Keratinocyte (primary cell): ENCODE measurements around the gene HOMER2. TPM values are rescaled to one million over a fixed set of nuclear protein-coding genes. Genes with fewer than 3 reads are reported as not detected.

Source experiments
- DNase-seq: peaks from one replicate; pipeline ENCODE4 v3.0.0-alpha.2; 2011; ENCODE audit warnings: low read depth, missing footprints, low spot score
- FAIRE-seq: peaks from 2 replicates; lab custom pipeline; 2011; peaks lifted over from hg19 to GRCh38; lab: Jason Lieb, UNC
- H2AFZ ChIP-seq: 2 replicates; pipeline ENCODE4 v1.6.0; 2012; ENCODE audit warnings: low read length, control low read depth, inconsistent platforms; ENCODE audit not compliant: control insufficient read depth
- H3K27ac ChIP-seq: 2 replicates; pipeline ENCODE4 v1.5.1; 2011; ENCODE audit warnings: low read length; ENCODE audit not compliant: control insufficient read depth, insufficient read depth
- H3K27me3 ChIP-seq: 3 replicates; pipeline ENCODE4 v1.6.0; 2011; ENCODE audit warnings: low read length; ENCODE audit not compliant: control insufficient read depth, insufficient read depth; ENCODE audit errors: extremely low read depth
- H3K36me3 ChIP-seq, 2 experiments: 2 replicates in 1 of 2; 3 replicates in 1 of 2; pipeline ENCODE4 v1.5.1; 2011; ENCODE audit warnings: low read length in 2 of 2, mild to moderate bottlenecking in 1 of 2; ENCODE audit not compliant: control insufficient read depth in 2 of 2, insufficient read depth in 2 of 2; ENCODE audit errors: extremely low read depth in 1 of 2
- H3K4me1 ChIP-seq: 3 replicates; pipeline ENCODE4 v1.5.1; 2011; ENCODE audit warnings: low read length; ENCODE audit not compliant: control insufficient read depth, insufficient read depth; ENCODE audit errors: extremely low read depth
- H3K4me2 ChIP-seq: 3 replicates; pipeline ENCODE4 v1.6.0; 2011; ENCODE audit warnings: low read depth, low read length; ENCODE audit not compliant: control insufficient read depth, insufficient read depth; ENCODE audit errors: extremely low read depth
- H3K4me3 ChIP-seq, 3 experiments: fragments of 200-600 bp in 1 of 3; sonication (generic) in 1 of 3; 2 replicates in 2 of 3; 3 replicates in 1 of 3; pipeline ENCODE4 v1.5.1; 2011 to 2016; ENCODE audit warnings: low read length in 3 of 3, mild to moderate bottlenecking in 3 of 3, control low read depth in 2 of 3, inconsistent platforms in 1 of 3, low read depth in 1 of 3, mixed read lengths in 1 of 3, mixed run types in 1 of 3, moderate library complexity in 1 of 3; ENCODE audit not compliant: control insufficient read depth in 2 of 3, insufficient read depth in 2 of 3; ENCODE audit errors: extremely low read depth in 1 of 3
- H3K79me2 ChIP-seq: 2 replicates; pipeline ENCODE4 v1.6.0; 2012; ENCODE audit warnings: low read length; ENCODE audit not compliant: control insufficient read depth, insufficient read depth
- H3K9ac ChIP-seq: 3 replicates; pipeline ENCODE4 v1.6.0; 2011; ENCODE audit warnings: low read length; ENCODE audit not compliant: control insufficient read depth, insufficient read depth; ENCODE audit errors: extremely low read depth
- H3K9me1 ChIP-seq: 3 replicates; pipeline ENCODE4 v1.6.0; 2011; ENCODE audit warnings: low read length; ENCODE audit not compliant: control insufficient read depth, insufficient read depth; ENCODE audit errors: extremely low read depth
- H3K9me3 ChIP-seq: 2 replicates; pipeline ENCODE4 v1.5.1; 2012; ENCODE audit warnings: low read depth, low read length; ENCODE audit not compliant: control insufficient read depth
- H4K20me1 ChIP-seq: 3 replicates; pipeline ENCODE4 v1.6.0; 2011; ENCODE audit warnings: low read length; ENCODE audit not compliant: control insufficient read depth, insufficient read depth; ENCODE audit errors: extremely low read depth
- CTCF ChIP-seq, 3 experiments: IDR thresholded peaks in 1 of 3; conservative IDR thresholded peaks in 1 of 3; optimal IDR thresholded peaks in 1 of 3; 2 replicates in 2 of 3; 3 replicates in 1 of 3; pipeline versions ENCODE3 to v1.5.1; 2011; ENCODE audit warnings: low read length in 3 of 3, mild to moderate bottlenecking in 3 of 3, moderate library complexity in 2 of 3, control low read depth in 1 of 3, inconsistent platforms in 1 of 3; ENCODE audit not compliant: insufficient read depth in 2 of 3; ENCODE audit errors: extremely low read depth in 1 of 3
- EZH2 ChIP-seq: IDR thresholded peaks from one replicate; pipeline ENCODE4 v1.6.1; 2012; ENCODE audit warnings: inconsistent platforms, mild to moderate bottlenecking, low read length, moderate library complexity
- dilution Hi-C: fragments of 300-500 bp; cut with MboI; formaldehyde crosslinking; loops from one replicate; pipeline ENCODE4 v1.7.0; 2020; ENCODE audit warnings: low sequenced_read_pairs; ENCODE audit not compliant: extremely low pct_ligation_motif_present
- polyA plus RNA-seq, 5 experiments: library from polyadenylated mRNA; depleted of rRNA in 3 of 5; stranded (reverse) in 3 of 5; stranded (forward) in 1 of 5; unstranded in 1 of 5; fragments of >200 nt; gene quantifications; 1 replicate in 1 of 5; 2 replicates in 3 of 5; 3 replicates in 1 of 5; pipeline versions ENCODE4 v1.2.1 to v1.2.3, GENCODE V29; 2011 to 2012; ENCODE audit warnings: missing spikeins in 2 of 5, low read depth in 1 of 5, low replicate concordance in 1 of 5

HOMER2 gene
- polyA plus RNA-seq, 1 donor (not counting 4 experiments of a cell fraction or from before 2014, with no cell fraction given) = 12.4 TPM

DNA sequence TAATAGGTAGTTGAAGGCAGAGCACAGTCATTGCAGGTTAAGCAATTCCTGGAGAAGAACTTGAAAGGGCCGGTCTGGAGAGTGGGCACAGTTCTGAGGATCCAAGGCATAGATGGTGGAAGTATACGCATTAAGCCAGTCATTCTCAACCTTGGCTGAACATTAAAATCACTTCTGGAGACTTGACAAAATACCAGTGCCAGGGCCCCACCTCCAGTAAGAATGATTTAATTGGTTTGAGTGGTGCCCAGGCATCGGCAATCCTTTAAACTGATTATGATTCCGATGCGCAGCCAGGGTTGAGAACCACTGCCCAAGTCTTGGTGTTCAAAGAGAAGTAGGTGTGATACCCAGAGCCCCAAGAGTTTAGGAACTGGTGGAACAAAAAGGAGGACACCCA lies 6.9 kb upstream of the HOMER2 start:
- no peak overlapping the region for H3K4me3 ChIP-seq
- no peaks in the 10 kb centered on the region for H3K9me3 ChIP-seq
- H3K4me1 ChIP-seq = peaks cover 11% of the 10 kb centered on the region
- TF ChIP-seq EZH2 (no peak), CTCF (optimal IDR thresholded peaks at IDR 0.05 in 1 of 3, IDR thresholded peaks at IDR 0.05 in 1 of 3, conservative IDR thresholded peaks at IDR 0.05 in 1 of 3; ENCODE audit: extremely low read depth in 1 of 3, insufficient read depth in 2 of 3, low read length in 3 of 3) (no peak)
- FAIRE-seq (no peak), DNase-seq (no peak)
- no peak overlapping the region for H2AFZ ChIP-seq
- dilution Hi-C loops = no loop called here
- H3K36me3 ChIP-seq = no peaks in the 10 kb centered on the region
- H3K27ac ChIP-seq = no peak overlapping the region
- no peak overlapping the region for H3K9ac ChIP-seq
- H3K27me3 ChIP-seq = no peaks in the 10 kb centered on the region
- no peaks in the 10 kb centered on the region for H3K9me1 ChIP-seq
- no peaks in the 10 kb centered on the region for H4K20me1 ChIP-seq
- H3K79me2 ChIP-seq = no peaks in the 10 kb centered on the region
- no peak overlapping the region for H3K4me2 ChIP-seq

GRCh38 chr15:82958638-82959037 lies 6.1 kb upstream of the HOMER2 start:
- no peak overlapping the region for H2AFZ ChIP-seq
- H3K79me2 ChIP-seq = no peaks in the 10 kb centered on the region
- no peak overlapping the region for H3K4me3 ChIP-seq
- dilution Hi-C loops = no loop called here
- peaks cover 10% of the 10 kb centered on the region for H3K4me1 ChIP-seq
- no peak overlapping the region for H3K9ac ChIP-seq
- H4K20me1 ChIP-seq = no peaks in the 10 kb centered on the region
- FAIRE-seq (no peak), DNase-seq (no peak)
- no peaks in the 10 kb centered on the region for H3K36me3 ChIP-seq
- H3K9me3 ChIP-seq = no peaks in the 10 kb centered on the region
- TF ChIP-seq CTCF (optimal IDR thresholded peaks at IDR 0.05 in 1 of 3, IDR thresholded peaks at IDR 0.05 in 1 of 3, conservative IDR thresholded peaks at IDR 0.05 in 1 of 3; ENCODE audit: extremely low read depth in 1 of 3, insufficient read depth in 2 of 3, low read length in 3 of 3) = no peak
- no peak for TF ChIP-seq EZH2
- no peak overlapping the region for H3K4me2 ChIP-seq
- no peak overlapping the region for H3K27ac ChIP-seq
- H3K9me1 ChIP-seq = no peaks in the 10 kb centered on the region
- H3K27me3 ChIP-seq = no peaks in the 10 kb centered on the region
